Measurements from ENCODE around the gene PLCH2.

PLCH2 gene

GRCh38 chr1:2448098-2448445 lies 28.0 kb upstream of the PLCH2 start:
- Histone ChIP-seq H2AFZ (ENCODE audit: low read depth) (no peak overlapping the region), H3K79me2 (ENCODE audit: insufficient read depth, low read depth) (no peaks in the 10 kb centered on the region), H3K4me2 (no peak overlapping the region), H3K27ac (no peak overlapping the region), H3K9ac (no peak overlapping the region), H3K4me3 (IDR thresholded peaks at IDR 0.05; ENCODE audit: insufficient read depth, low read depth, low read length) (no peak overlapping the region), H3K36me3 (ENCODE audit: insufficient read depth) (no peaks in the 10 kb centered on the region), H4K20me1 (ENCODE audit: insufficient read depth) (no peaks in the 10 kb centered on the region), H3K4me1 (ENCODE audit: low read depth, poor library complexity, severe bottlenecking) (no peaks in the 10 kb centered on the region), H3K27me3 (ENCODE audit: insufficient read depth, low read depth) (peaks cover 85% of the 10 kb centered on the region)
- TF ChIP-seq CTCF (conservative IDR thresholded peaks at IDR 0.05; ENCODE audit: low read depth, low read length) = no peak

- no peak for TF ChIP-seq CTCF (conservative IDR thresholded peaks at IDR 0.05; ENCODE audit: low read depth, low read length)
- H3K9ac ChIP-seq = no peak overlapping the region
- H3K27ac ChIP-seq = no peak overlapping the region
Observed at GRCh38 chr1:2449636-2450454, 26.2 kb upstream of the PLCH2 start.

GRCh38 chr1:2451741-2452140 lies 24.3 kb upstream of the PLCH2 start:
- Histone ChIP-seq H3K4me3 (IDR thresholded peaks at IDR 0.05; ENCODE audit: insufficient read depth, low read depth, low read length) (no peak overlapping the region), H3K4me2 (no peak overlapping the region)

More at GRCh38 chr1:2449636-2450454, 26.2 kb upstream of the PLCH2 start:
- no peaks in the 10 kb centered on the region for H3K4me1 ChIP-seq (ENCODE audit: low read depth, poor library complexity, severe bottlenecking)
- no peak overlapping the region for H2AFZ ChIP-seq (ENCODE audit: low read depth)
- no peaks in the 10 kb centered on the region for H4K20me1 ChIP-seq (ENCODE audit: insufficient read depth)
- no peaks in the 10 kb centered on the region for H3K36me3 ChIP-seq (ENCODE audit: insufficient read depth)
- no peak overlapping the region for H3K4me3 ChIP-seq (IDR thresholded peaks at IDR 0.05; ENCODE audit: insufficient read depth, low read depth, low read length)
- no peaks in the 10 kb centered on the region for H3K79me2 ChIP-seq (ENCODE audit: insufficient read depth, low read depth)
- peaks cover 91% of the 10 kb centered on the region for H3K27me3 ChIP-seq (ENCODE audit: insufficient read depth, low read depth)
- no peak overlapping the region for H3K4me2 ChIP-seq

GRCh38 chr1:2452201-2452931 lies 23.7 kb upstream of the PLCH2 start:
- Histone ChIP-seq H3K27me3 (ENCODE audit: insufficient read depth, low read depth) (peaks cover 93% of the 10 kb centered on the region), H3K4me2 (no peak overlapping the region), H3K27ac (no peak overlapping the region), H2AFZ (ENCODE audit: low read depth) (no peak overlapping the region), H3K36me3 (ENCODE audit: insufficient read depth) (no peaks in the 10 kb centered on the region), H4K20me1 (ENCODE audit: insufficient read depth) (no peaks in the 10 kb centered on the region), H3K4me3 (IDR thresholded peaks at IDR 0.05; ENCODE audit: insufficient read depth, low read depth, low read length) (no peak overlapping the region), H3K79me2 (ENCODE audit: insufficient read depth, low read depth) (no peaks in the 10 kb centered on the region), H3K4me1 (ENCODE audit: low read depth, poor library complexity, severe bottlenecking) (no peaks in the 10 kb centered on the region), H3K9ac (no peak overlapping the region)
- TF ChIP-seq CTCF (conservative IDR thresholded peaks at IDR 0.05; ENCODE audit: low read depth, low read length) = no peak

More at GRCh38 chr1:2451741-2452140, 24.3 kb upstream of the PLCH2 start:
- Histone ChIP-seq H3K27me3 (ENCODE audit: insufficient read depth, low read depth) (peaks cover 93% of the 10 kb centered on the region), H3K4me1 (ENCODE audit: low read depth, poor library complexity, severe bottlenecking) (no peaks in the 10 kb centered on the region), H3K9ac (no peak overlapping the region), H3K36me3 (ENCODE audit: insufficient read depth) (no peaks in the 10 kb centered on the region), H2AFZ (ENCODE audit: low read depth) (no peak overlapping the region), H3K27ac (no peak overlapping the region), H4K20me1 (ENCODE audit: insufficient read depth) (no peaks in the 10 kb centered on the region), H3K79me2 (ENCODE audit: insufficient read depth, low read depth) (no peaks in the 10 kb centered on the region)
- TF ChIP-seq CTCF (conservative IDR thresholded peaks at IDR 0.05; ENCODE audit: low read depth, low read length) = no peak

All from KMS-11 (cell line).